CD4-positive, alpha-beta T cell treated with Interleukin-15 for 1 hour (primary cell): Measurements from ENCODE around the gene NIPSNAP2.
A peak's percentile ranks its signal among the peaks of the same experiment; 100 is the strongest.
"Not testable (repeated sequence)": the region's sequence is repeated elsewhere in the genome, so short reads cannot be mapped to it uniquely, and the experiment has no call there.

Experiments used
- DNase-seq: peaks from one replicate; pipeline ENCODE4 v3.0.0-alpha.2; 2020

NIPSNAP2 gene

GRCh38 chr7:55964261-55965099, at the start of gene NIPSNAP2:
NIPSNAP2 (plus strand) TSS chr7:55964585; CDS start chr7:55964610, 25 bp downstream.
- DNase-seq: peak; percentile 68

- DNase-seq: no peak
Observed at GRCh38 chr7:55917771-55918170, 46.6 kb upstream of the NIPSNAP2 start.

GRCh38 chr7:55928006-55928767, 36.2 kb upstream of the NIPSNAP2 start:
- no peak for DNase-seq

GRCh38 chr7:55931421-55932151, 32.8 kb upstream of the NIPSNAP2 start:
- DNase-seq: no peak

- no peak for DNase-seq
Observed at GRCh38 chr7:55939514-55940123, 24.8 kb upstream of the NIPSNAP2 start.

GRCh38 chr7:55946545-55946944, 17.8 kb upstream of the NIPSNAP2 start:
- no peak for DNase-seq

- peak; percentile 94 for DNase-seq
Observed at GRCh38 chr7:55951637-55952351, 12.6 kb upstream of the NIPSNAP2 start, which contains the start of gene MRPS17. MRPS17 (plus strand) TSS chr7:55951877; CDS start chr7:55953196, 1,319 bp downstream.

GRCh38 chr7:55952352-55952671, 12.1 kb upstream of the NIPSNAP2 start:
- not testable (repeated sequence) for DNase-seq

- DNase-seq: no peak
Observed at GRCh38 chr7:55953707-55954475, 10.5 kb upstream of the NIPSNAP2 start.

GRCh38 chr7:55957190-55957589, 7.2 kb upstream of the NIPSNAP2 start:
- no peak for DNase-seq

GRCh38 chr7:55962014-55962413, 2.4 kb upstream of the NIPSNAP2 start:
- DNase-seq: no peak

GRCh38 chr7:55963584-55964168, 709 bp upstream of the NIPSNAP2 start:
- DNase-seq: no peak

GRCh38 chr7:55965100-55965470, 700 bp downstream of the NIPSNAP2 start:
- DNase-seq: no peak

GRCh38 chr7:55965805-55966421, 1.5 kb downstream of the NIPSNAP2 start:
- DNase-seq: no peak

GRCh38 chr7:55966851-55967250, 2.5 kb downstream of the NIPSNAP2 start:
- DNase-seq: no peak

GRCh38 chr7:55969391-55969790, 5.0 kb downstream of the NIPSNAP2 start:
- DNase-seq: no peak

- no peak for DNase-seq
Observed at GRCh38 chr7:55970561-55970960, 6.2 kb downstream of the NIPSNAP2 start.

- no peak for DNase-seq
Observed at GRCh38 chr7:55970978-55971377, 6.6 kb downstream of the NIPSNAP2 start.

GRCh38 chr7:55973747-55974250, 9.4 kb downstream of the NIPSNAP2 start:
- no peak for DNase-seq

- no peak for DNase-seq
Observed at GRCh38 chr7:55975988-55976633, 11.7 kb downstream of the NIPSNAP2 start.
